Middle frontal gyrus (tissue), 1 donor: Measurements from ENCODE around the gene SLK.

Experiments used
- DNase-seq: peaks from one replicate; pipeline ENCODE4 v3.0.0-alpha.2; 2015; ENCODE audit warnings: low spot score; ENCODE audit errors: extremely low spot score

Gene SLK

GRCh38 chr10:103990121-103990520, 23.2 kb downstream of the SLK start:
- DNase-seq, result no peak

- no peak for DNase-seq
Observed at GRCh38 chr10:103990531-103990930, 23.6 kb downstream of the SLK start.

- DNase-seq, result no peak
Observed at GRCh38 chr10:103991393-103992128, 24.6 kb downstream of the SLK start.

- DNase-seq, result no peak
Observed at GRCh38 chr10:103995134-103995533, 28.2 kb downstream of the SLK start.

GRCh38 chr10:103998805-103999204, 31.9 kb downstream of the SLK start:
- no peak for DNase-seq

GRCh38 chr10:104002911-104003310, 36.0 kb downstream of the SLK start:
- DNase-seq, result no peak

- no peak for DNase-seq
Observed at GRCh38 chr10:104005172-104005863, 38.4 kb downstream of the SLK start.

- DNase-seq, result no peak
Observed at GRCh38 chr10:104011904-104012303, 45.0 kb downstream of the SLK start.

GRCh38 chr10:104013489-104013888, 46.5 kb downstream of the SLK start:
- no peak for DNase-seq

- no peak for DNase-seq
Observed at GRCh38 chr10:104014176-104014575, 47.2 kb downstream of the SLK start.

- no peak for DNase-seq
Observed at GRCh38 chr10:104016661-104017060, 49.7 kb downstream of the SLK start.

- DNase-seq, result no peak
Observed at GRCh38 chr10:104018471-104018870, 51.5 kb downstream of the SLK start.

- no peak for DNase-seq
Observed at GRCh38 chr10:104020020-104020419, 53.1 kb downstream of the SLK start.

- no peak for DNase-seq
Observed at GRCh38 chr10:104021246-104021645, 54.3 kb downstream of the SLK start.

- DNase-seq, result no peak
Observed at GRCh38 chr10:104022026-104022425, 55.1 kb downstream of the SLK start.

GRCh38 chr10:104025524-104025923, 58.6 kb downstream of the SLK start:
- no peak for DNase-seq

- no peak for DNase-seq
Observed at GRCh38 chr10:104026762-104027161, 59.8 kb downstream of the SLK start.

- peak; percentile 37 for DNase-seq
Observed at GRCh38 chr10:104028146-104028545, 61.2 kb downstream of the SLK start.

- DNase-seq, result no peak
Observed at GRCh38 chr10:104028823-104029520, 62.0 kb downstream of the SLK start.

- DNase-seq, result peak; percentile 39
Observed at GRCh38 chr10:104029521-104029860, 62.6 kb downstream of the SLK start.

- no peak for DNase-seq
Observed at GRCh38 chr10:104031631-104032030, 64.7 kb downstream of the SLK start.

GRCh38 chr10:104032144-104032775, 65.3 kb downstream of the SLK start:
- no peak for DNase-seq
